SK-N-SH (cell line): ENCODE results near the gene FGGY.

ENCODE experiments used
- CTCF ChIP-seq: fragments of 200-600 bp; sonication (generic); IDR thresholded peaks from 2 replicates; pipeline ENCODE4 v1.6.1; 2017; ENCODE audit warnings: antibody characterized with exemption, mild to moderate bottlenecking, moderate library complexity
- ELF1 ChIP-seq: IDR thresholded peaks from 2 replicates; pipeline ENCODE4 v1.4.0; 2012
- FOXM1 ChIP-seq: IDR thresholded peaks from 2 replicates; pipeline ENCODE4 v1.4.0; 2012; ENCODE audit warnings: low read depth, mild to moderate bottlenecking
- PBX3 ChIP-seq: IDR thresholded peaks from 2 replicates; pipeline ENCODE4; 2012
- POLR2AphosphoS5 ChIP-seq: IDR thresholded peaks from 2 replicates; pipeline ENCODE4 v1.6.1; 2012; ENCODE audit warnings: low read depth, low read length
- SIN3A ChIP-seq: IDR thresholded peaks from 2 replicates; pipeline ENCODE4 v1.6.1; 2012; ENCODE audit warnings: low read depth, mild to moderate bottlenecking, low read length, moderate library complexity, borderline replicate concordance
- SMC3 ChIP-seq: IDR thresholded peaks from 2 replicates; pipeline ENCODE4 v1.6.1; 2012; ENCODE audit warnings: low read depth, low read length, improper control_type of control experiment

GRCh38 chr1:59265622-59266021, 31.3 kb upstream of the FGGY start:
- TF ChIP-seq CTCF (no peak), POLR2AphosphoS5 (no peak), SIN3A (no peak), PBX3 (no peak), SMC3 (no peak), FOXM1 (no peak), ELF1 (no peak)
